ENCODE measurements around the gene SEC11C.

Gene SEC11C

DNA sequence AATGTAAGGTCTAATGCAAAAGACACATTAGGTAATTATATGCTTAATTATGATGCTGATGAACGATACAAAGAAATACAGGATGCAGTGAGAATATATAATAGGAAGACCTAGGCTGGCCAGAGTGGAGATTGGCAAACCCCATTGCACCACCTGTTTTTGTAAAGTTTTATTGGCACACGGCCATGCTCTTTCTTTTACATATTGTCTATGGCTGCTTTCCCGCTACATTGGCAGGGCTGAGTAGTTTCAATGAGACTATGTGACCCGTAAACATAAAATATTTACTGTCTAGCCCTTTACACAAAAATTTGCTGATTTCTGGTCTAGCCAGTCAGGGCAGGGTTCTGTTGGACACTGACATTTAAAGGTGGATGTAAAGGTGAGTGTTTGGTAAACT is 5.4 kb downstream of the SEC11C start:
- no peak for DNase-seq

DNA sequence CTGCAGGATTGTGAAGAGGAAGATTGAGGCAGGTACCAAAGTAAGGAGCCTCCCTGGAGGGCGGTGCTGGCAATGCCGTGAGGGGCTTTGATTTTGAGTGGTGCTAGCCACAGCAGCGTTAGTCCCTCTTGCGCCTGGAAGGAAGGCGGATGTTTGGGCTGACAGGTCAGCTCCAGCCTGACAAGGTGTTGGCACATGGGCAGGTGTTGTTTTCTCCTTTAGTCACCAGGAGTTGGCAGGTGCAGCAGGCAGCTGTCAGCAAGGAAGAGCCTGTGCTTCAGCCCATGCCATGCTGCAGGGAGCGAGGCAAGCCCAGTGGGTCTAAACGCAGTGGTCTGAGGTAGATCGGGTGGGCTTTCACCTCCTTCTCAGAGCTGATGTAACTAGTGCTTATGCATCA is 8.5 kb downstream of the SEC11C start:
- no peak for DNase-seq

DNA sequence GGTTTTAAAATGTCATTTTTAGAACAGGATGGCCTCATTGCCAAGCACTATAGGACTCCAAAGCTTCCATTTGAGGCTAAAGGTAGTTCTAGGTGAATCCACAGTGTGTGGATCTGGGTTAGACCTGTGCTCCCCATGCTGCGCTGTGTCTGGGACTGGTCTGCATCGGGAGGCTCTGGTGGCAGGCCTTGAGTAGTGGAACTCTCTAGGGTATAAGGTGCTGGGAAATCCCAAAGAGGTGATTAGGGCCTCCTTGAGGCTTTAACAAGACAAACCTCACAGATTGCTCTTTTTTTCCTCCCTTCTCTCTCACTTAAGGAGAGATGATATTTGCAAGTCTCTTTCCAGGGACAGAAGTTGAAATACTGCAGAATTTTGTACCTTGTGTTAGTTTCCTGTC is 9.3 kb downstream of the SEC11C start:
- DNase-seq = no peak

DNA sequence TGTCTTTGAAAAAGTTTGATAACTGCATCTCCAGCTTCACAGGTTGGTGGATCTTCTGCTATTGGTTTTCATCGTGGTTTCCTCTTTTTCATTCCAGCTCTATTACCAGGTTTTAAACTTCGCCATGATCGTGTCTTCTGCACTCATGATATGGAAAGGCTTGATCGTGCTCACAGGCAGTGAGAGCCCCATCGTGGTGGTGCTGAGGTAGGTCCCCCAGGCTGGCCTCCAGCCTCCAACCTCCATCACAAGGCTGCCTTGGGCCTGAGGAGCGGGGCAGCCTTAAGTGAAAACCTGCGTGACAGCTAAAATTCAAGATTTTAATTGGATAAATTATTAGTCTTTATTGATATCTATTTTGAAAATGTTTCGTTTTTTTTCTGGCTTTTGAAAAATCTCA is 9.7 kb downstream of the SEC11C start:
- no peak for DNase-seq

DNA sequence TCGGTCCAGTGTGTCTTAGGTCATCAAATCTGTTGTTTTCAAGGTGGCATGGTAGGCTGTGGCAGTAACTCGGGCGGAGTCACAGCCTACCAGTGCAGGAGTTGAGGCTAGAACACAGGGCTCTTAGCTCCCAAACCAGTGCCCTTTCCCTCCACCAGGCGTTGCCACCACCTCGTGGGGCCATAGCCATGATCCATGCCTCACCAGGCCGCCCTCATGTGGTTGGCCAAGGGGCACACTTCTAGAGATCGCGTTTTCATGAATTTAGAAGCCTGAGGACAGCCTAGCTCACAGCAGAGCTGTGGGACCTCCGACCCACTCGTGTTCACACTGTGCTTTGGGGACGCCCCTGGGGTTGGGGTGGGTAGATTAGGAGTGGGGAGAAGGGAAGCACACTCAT is 10.6 kb downstream of the SEC11C start:
- no peak for DNase-seq

DNA sequence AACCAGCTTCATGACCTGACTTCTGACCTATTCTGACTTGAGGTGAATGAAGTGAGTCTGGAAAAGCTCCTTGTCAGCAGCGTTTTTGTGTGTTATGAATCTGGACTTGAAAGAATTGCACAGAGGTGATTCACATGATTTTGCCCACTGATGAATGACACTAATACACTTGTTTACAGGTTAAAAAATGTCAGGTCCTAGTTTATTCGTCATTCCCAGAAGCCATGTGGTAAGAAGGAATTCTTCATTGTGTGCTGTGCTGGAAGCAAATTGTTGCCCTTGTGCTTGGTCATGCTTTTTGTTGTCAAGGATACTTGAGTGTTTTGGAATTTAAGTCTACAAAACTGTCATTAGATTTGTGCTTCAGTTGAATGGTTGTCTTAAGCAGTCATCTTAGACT is 15.5 kb downstream of the SEC11C start:
- DNase-seq = no peak

DNA sequence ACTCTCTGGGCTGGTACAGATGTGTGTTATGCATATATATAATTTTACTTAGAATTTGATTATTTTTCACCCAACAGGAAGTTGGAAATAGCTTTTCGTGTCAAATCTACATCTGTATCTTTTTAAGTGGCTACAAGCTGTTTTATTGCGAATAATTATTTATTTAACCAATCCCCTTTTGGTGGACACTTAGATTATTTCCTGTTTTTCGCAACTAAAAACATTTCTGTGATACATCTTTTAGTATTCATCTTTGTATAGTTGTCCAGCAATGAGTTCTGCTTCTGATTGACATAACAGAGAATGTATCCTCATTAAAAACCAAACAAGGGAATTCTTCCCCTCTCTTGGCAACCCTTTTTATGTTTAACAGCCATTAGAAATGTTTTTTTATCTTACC is 16.6 kb downstream of the SEC11C start:
- DNase-seq = no peak

DNA sequence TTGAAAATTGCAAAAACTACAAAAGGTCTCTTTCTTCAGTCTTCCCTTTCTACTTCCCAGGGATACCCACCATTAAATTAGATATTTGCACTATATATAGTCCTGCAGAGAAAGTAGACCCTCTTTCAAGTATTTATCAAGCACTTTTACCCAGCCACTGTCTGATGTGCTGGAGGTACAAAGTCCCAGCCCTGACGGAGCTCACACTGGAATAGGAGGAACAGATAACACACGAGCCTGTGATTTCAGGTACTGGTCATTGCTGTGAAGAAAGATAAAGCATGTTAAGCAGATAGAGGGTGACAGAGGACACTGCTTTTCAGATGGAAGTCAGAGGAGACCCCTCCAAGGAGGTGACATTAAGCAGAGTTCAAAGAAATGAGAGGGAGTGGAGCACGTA is 19.6 kb downstream of the SEC11C start:
- no peak for DNase-seq

DNA sequence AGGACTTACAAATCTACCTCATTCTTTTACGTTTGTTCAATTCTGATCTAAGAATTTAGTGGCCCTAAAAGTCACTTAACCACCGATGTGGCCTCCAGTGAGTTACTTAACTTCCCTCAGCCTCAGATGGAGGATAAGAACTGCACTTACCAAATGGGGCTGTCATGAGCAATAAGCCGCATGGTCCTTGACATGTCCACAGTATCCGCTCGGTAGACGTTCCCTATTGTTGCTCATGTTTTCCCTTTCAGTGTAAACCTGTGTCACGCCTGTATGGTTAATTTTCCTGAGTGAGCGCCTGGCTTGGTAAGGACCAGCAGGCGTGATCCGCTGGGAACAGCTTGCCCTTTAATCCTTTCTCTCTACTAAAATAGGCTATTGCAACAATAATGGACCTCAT is 20.3 kb downstream of the SEC11C start:
- no peak for DNase-seq

DNA sequence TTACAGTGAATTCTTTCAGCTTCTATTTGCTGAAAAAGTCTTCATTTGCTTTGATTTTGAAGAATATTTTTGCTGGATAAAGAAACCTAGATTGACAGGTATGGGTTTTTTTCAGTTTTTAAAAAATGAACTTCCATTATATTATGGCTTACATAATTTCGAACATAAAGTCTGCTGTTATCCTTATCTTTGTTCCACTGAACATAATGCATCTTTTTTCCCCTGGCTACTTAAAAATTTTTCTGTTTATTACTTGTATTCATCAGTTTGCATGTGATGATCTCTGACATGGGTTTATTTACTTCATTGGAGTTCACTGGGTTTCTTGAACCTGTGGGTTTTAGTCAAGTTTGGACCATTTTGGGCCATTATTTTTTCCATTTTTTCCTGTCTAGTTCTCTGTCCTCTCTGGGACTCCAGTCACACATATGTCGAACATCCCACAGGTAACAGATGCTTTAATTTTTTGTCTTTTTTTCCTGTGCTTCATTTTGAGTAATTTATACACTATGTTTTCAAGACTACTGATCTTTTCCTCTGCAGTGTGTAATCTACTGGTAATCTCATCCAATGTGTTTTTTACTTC is 33.1 kb downstream of the SEC11C start:
- DNase-seq = no peak

DNA sequence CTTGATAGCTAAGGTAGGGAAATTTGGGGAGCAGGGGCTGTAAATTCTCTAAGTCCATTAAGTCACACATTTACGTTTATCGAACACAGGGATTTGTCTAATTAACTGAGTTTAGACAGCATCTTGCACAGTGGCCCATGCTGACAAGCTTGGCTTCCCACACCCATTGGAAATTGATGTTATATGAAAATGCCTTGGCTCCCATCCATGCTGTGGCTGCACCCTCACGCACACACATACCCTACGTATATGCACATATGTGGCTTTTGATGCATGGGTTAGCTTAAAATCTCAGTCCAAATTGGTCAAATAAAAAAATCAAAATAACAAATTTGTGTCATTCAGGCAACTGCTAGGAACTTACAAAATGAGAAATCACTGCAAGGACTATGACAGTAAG is 37.8 kb downstream of the SEC11C start:
- no peak for DNase-seq

DNA sequence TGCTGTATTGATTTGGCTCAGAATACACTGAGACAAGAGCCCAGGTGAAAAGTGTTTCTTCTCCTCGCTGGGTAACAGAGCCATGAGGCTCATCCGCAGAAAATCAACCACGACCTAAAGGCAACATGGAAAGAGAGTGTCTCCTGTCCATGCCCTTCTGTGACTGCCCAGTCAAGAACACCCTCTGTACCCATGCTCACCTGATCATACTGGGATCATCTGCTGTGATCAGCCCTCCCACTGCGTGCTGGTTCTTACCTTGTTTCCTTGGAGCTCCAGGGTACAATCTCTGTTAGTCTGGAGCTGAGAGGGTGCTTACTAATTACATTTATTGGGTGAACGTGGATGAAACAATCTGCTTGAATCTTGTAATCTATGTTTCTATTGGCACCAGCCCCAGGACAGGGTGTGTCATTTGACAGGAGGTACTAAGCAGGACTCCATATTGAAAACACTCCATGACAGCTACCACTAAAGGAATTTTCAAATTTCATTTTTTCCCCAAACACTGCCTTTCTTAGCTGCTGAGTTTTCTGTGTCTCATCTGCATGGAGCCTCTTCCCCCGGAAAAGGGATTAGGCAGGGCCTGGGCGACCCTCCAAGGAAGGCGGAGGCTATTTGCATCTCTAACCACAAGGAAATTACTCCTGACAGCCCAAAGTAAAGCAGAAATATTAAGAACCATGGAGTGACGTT is 40.6 kb downstream of the SEC11C start:
- no peak for DNase-seq

DNA sequence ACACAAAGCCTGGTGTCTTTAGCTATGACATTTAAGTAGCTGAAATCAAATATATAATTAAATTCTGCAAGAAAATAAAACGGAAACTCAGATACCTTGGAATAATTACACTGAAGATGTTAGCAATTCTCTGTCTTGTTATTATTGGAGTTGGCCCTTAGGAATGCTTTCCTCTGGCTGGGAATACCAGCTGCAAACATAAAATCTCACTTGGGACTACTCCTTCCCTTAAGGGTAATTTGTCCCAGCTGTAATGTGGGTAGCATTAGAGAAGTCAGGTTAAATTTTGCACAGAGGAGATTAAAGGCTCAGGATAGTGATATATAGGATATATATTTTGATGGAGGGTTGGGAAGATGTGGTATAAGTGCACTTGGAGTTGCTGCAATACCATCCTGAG is 43.0 kb downstream of the SEC11C start:
- no peak for DNase-seq

DNA sequence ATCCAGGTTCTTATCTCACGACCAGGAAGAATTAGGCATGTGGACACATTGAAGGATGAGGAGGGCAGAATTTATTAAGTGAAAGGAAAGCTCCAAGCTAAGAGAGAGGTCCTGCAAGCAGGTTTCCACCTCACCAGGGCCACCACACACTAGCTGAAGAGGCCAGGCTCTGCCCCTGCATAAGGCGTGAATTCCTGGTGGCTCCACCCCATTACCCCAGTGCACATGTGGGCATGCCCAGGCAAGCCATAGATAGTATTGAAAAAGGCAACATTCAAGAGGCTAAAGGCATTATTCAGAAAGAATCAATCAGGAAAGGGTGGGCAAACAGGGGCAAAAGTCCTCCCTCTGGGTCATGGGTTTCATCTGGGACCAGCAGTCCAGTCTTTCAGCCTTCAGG is 49.3 kb downstream of the SEC11C start:
- no peak for DNase-seq

DNA sequence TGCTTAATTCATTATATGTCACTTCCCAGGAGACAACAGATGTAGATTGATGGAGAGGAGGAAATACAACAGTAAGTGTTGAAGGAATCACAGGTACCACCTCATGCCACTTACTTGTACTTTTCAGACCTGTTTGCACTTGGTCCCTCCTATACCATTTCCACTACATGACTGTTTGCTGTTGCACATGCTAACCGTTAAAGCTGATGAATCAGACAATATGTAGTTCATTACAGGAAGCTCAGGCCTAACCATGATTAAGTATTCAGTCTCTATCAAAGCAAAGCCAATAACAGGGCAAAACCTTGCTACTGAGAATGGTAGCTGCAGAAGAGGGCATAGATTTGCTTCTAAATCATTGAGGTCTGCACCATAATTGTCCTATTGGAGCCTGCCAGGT is 50.1 kb downstream of the SEC11C start:
- no peak for DNase-seq

DNA sequence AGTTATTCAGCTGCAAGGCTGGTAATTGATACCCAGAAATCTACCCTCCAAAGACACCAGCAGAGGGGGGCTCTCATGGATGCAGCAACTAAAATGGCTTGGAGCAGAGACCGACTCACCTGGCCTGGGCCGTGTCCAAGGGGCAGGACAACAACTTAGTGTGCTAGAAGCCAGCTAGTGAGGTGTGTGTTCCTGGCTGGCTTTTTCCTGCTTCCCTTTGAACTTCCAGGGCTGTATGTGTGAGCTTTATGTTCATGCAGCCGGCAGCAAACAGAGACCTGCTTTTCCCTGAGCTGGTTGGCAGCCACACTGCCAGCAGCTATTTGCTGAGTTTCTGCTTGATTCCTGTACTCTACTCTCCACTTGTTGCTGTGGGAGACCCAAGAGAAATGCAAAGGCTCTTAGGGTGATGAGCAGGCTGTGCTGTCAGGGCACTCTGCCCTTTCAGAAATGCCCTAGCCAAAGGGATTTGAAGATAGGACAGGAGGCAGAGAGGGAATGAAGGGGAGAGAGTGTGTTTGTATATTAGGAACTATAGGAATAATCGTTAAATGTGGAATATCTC is 56.6 kb downstream of the SEC11C start:
- DNase-seq = no peak

DNA sequence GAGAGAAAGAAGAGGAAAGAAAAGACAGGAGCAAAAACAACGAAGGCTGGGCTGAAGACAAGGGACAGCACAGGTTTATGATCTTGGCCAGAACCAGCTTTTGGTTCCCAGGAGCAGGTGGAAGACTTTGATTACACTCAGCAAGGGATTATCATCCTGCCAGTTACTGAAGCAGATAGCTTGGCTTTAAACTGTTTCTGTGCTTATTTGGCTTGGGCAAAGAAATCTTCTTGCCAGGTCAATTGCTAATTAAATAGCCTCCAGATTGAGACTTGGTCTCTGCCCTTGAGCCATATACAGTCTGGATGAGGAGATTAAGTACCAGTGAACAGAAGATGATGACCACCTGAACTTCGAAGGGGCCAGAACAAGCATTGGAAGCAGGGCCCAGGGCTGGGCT is 58.0 kb downstream of the SEC11C start:
- DNase-seq = no peak

DNA sequence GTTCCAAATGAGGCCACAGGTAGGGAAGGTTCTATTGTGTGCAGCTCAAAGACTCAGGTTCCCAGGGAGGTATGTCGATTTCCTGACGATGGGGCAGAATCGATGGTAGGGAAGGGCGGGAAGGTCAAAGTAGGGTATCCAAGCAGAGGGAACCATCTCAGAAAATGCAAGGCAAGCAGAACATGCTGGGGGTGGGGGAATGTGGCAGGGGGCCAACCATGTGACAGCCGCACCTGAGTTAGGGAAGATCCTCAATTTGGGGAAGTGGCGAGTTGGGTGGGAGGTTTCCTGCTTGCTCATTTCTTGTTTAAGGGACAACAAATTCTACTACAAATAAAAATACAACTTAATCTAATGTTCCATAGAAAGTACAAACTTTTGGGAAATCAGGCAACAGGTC is 58.5 kb downstream of the SEC11C start:
- no peak for DNase-seq

DNA sequence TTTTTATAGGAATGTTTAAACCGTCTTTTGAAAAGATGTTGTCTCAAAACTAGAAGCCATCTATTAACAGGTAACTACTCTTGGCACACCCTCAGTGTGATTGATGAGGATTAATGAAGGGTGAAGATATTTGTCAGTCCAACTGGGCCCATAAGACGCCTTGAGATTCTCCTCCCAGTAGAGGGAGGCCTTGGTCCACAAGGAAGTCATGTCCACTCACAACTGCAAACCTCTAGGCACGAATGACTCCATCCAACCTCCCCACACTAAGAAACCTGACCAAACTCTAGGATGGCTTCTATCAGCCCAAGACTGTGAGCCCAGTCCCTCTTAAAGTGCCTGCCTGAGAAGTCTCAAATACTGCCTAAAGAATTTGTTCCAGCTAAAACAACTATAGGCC is 61.1 kb downstream of the SEC11C start:
- DNase-seq = no peak

DNA sequence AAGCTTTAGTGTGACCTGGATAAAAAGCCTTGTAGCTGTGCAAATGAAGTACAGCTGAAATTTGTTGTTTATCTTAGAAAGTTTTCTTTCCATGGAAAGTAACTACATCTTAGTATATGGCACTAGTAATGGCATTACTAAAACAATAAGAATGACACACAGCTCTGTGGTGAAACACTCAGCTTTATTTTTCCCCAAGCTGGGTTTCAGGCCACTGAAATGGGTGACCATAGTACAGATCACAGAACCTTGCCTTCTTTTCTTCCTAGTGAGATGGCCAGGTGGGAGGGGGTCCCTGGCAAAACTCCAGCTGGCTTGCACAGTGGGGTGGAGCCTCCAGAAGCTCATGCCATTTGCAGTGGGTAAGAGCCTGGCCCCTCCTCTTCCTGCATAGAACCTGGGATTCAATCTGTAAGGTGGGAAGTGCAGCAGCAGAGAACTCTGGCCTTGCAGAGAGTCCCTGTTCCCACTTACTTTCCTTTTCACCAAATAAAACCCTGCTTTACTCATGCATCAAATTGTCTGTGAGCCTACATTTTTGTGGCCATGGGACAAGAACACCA is 62.7 kb downstream of the SEC11C start:
- no peak for DNase-seq

DNA sequence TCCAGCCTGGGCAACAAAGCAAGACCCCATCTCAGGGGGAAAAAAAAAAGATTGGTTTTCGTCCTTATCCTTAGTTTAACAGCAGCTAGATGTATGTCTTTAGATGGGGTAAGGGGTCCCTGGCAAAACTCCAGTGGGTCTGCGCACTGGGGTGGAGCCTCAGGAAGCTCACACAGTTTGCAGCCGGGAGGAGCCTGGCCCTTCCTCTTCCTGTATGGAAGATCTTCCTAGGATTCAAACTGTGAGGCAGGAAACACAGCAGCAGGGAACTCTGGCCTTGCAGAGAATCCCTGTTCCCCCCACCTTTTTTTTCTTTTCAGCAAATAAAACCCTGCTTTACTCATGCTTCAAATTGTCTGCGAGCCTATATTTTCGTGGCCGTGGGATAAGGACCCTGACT is 67.8 kb downstream of the SEC11C start:
- DNase-seq = no peak

All from CD4-positive, alpha-beta T cell treated with Interleukin-15 for 1 hour (primary cell).